ENCODE data around the gene HES2.
"Not testable (repeated sequence)": the region's sequence is repeated elsewhere in the genome, so short reads cannot be mapped to it uniquely, and the experiment has no call there.

The HES2 gene

DNA sequence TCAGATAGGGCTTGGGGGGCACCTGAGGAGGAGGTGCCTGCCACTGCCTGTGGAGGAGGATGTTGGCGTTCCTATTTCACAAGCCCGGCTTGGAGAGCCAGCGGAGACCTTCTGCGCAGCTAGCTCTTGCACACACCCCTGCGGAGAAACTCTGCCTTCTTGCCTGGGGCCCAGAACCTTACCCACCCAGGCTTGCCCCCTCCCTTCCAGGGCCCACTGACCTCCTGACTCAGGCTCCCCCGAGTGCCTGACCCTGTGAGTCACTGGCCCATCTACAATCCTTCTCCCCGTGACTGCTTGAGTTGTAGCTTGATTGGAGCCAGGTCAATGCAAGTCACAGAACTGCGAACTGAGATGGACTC is 3.4 kb downstream of the HES2 start:
- no peak for DNase-seq (ENCODE audit: low spot score)

DNA sequence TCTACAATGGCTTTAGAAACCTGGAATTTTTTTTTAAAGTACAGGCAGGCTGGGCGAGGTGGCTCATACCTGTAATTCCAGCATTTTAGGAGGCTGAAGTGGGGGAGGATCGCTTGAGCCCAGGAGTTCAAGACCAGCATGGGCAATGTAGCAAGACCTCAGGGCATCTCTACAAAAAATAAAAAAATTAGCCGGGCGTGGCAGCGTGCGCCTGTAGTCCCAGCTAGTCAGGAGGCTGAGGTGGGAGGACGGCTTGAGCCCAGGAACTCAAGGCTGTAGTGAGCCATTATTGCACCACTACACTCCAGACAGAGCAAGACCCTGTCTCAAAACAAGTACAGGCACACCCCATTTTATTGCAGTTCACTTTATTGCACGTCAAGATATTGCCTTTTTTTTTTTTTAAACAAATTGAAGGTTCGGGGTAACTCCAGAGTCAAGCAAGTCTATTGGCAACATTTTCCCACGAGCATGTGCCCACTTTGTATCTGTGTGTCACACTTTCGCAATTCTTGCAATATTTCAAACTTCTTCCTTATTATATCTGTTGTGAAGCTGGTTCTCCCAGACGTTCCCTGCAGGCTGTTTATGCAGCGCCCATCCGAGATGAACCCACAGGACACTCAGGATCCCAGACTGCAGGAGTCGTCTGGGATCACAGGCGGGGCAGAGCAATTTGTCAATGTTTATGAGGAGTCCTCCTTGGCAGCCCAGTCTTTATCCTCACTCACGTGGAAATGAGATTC is 4.7 kb downstream of the HES2 start:
- DNase-seq (ENCODE audit: low spot score), result no peak

DNA sequence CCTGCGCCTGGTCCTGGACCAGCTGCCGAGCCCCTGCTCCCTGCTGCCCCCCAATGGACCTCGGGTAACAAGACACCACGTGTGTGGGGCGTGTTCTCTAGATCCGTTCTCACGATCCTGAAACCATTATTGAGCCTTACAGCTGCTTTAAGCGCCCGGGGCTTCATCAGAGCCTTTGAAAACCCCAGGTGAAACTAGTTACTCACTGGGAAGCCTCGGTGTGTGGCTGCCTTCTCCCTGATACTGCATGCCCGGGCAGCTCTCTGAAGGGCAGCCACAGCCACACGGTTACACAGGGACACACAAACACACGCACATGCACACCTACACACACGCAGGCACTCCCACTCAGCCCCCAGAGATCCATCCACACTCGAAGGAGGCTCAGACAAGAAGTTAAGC is 5.3 kb downstream of the HES2 start:
- DNase-seq (ENCODE audit: low spot score), result peak; percentile 62

DNA sequence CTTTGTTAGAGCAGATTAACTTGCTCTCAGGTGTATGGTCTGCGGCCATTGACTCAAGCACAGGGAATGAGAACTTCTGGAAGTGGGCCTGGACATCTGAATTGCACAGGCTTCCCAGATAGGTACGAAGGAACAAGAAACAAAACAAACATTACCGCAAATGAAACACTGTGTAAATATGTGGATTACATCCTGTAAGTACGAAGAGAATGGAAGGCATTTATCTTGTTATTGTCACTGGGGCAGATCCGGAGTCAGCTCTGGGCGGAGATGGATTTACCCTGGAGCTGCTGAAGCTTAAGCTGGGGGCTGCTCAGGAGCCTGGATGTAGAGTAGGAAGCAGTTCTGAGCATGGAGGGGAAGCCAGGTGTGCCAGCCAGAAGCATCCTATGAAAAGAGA is 6.8 kb downstream of the HES2 start:
- DNase-seq (ENCODE audit: low spot score), result no peak

DNA sequence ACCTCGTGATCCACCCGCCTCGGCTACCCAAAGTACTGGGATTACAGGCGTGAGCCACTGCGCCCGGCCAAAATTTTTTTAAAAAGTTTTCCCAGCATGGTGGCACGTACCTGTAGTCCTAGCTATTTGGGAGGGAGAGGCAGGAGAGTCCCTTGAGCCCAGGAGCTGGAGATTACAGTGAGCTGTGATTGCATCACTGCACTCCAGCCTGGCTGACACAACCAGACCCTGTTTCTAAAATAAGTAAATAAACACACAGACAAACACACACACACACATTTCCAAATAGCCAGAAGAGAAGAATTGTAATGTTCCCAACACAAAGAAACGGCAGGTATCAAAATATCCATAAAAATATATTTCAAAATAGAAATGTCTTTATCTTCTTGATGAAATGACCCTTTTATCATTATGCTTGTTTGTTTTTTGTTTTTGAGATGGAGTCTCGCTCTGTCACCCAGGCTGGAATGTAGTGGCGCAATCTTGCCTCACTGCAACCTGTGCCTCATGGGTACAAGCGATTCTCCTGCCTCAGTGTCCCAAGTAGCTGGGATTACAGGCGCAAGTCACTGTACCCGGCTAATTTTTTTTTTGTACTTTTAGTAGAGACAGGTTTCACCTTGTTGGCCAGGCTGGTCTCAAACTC is 9.3 kb downstream of the HES2 start:
- DNase-seq (ENCODE audit: low spot score), result no peak

DNA sequence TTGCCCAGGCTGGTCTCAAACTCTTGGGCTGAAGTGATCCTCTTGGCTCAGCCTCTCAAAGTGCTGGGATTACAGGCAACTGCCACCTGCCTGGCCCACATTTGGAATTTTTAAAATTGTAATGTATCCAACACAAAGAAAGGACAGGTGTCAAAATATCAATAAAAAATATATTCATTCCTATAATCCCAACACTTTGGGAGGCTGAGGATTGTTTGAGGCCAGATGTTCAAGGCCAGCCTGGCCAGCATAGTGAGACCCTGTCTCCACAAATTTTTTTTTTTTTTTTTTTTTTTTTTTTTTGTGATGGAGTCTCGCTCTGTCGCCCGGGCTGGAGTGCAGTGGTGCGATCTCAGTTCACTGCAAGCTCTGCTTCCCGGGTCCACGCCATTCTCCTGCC is 10.0 kb downstream of the HES2 start:
- no peak for DNase-seq (ENCODE audit: low spot score)

DNA sequence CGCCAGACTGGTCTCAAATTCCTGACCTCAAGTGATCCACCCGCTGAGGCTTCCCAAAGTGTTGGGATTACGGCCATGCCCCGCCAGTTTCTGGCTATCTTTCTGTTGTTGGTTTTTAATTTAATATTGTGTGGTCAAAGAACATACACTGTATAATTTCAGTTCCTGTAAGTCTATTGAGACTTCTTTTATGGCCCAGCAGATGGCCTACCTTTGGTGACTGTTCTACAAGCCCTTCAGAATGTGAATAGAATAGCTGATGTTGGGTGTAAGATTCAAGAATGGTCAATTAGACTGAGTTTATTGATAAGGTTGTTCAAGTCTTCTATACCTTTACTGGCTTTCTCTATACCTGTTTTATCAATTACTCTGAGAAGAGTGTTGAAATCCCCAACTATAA is 10.7 kb downstream of the HES2 start:
- no peak for DNase-seq (ENCODE audit: low spot score)

DNA sequence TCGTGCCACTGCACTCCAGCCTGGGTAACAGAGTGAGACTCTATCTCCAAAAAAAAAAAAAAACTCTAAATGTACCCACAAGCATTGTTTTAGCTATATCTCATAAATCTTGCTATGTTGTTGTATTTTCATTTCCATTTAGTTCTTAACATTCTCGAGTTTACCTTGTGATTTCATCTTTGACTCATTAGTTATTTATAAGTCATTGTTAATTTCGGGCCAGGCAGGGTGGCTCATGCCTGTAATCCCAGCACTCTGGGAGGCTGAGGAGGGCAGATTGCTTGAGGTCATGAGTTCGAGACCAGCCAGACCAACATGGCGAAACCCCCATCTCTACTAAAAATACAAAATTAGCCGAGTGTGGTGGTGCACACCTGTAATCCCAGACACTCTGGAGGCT is 11.7 kb downstream of the HES2 start:
- DNase-seq (ENCODE audit: low spot score), result no peak

DNA sequence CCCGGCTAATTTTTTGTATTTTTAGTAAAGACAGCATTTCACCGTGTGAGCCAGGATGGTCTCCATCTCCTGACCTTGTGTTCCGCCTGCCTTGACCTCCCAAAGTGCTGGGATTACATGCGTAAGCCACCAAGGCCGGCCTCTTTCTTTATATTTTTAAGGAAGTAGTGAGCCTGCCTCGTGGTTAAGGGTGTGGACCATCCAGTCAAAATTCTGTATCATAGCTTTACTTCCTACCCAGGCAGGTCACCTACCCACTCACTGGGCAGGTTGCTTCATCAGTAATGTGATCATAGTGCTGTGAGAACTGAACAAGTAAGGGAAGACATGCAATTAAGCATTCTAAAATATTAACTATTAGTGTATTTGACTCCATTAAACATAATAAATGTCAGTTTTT is 18.0 kb downstream of the HES2 start:
- DNase-seq (ENCODE audit: low spot score), result no peak

DNA sequence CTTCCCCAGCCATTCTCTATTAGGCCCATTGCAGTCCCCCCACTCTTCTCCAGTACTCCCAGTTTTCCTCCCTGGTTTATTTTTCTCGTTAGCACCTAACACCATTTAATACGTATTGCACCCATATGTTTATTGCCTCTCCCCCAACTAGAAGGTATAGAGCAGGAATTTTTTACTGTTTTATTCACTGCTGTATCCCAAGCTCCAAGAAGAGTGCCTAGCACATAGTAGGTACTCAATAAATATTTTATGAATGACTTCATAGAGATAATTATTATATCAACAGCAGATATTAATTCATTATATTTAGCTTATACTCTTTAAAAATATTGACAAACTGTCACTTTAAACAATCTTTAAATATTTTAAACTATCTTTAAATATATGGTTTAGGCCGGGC is 20.4 kb downstream of the HES2 start:
- no peak for DNase-seq (ENCODE audit: low spot score)

DNA sequence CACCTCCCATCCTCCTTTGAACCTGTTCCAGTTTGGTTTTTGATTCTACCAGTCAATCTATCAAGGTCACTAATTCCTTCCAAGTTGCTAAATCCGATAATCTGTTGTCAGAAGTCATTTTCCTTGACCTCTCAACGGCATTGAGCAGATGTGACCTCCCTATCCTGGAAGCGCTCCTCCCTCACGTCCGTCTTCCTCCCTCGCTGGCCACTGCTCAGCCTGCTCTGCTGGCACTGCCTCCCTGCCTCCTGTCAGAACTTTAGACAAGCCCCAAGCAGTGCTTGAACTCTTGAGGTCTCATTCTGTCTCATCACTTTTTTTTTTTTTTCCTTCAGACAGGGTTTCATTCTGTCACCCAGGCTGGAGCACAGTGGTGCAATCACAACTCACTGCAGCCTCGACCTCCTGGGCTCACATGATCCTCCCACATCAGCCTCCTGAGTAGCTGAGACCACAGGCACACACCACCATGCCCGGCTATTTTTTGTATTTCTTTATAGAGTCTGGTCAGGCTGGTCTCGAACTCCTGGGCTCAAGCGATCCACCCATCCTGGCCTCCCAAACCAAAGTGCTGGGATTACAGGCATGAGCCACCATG is 21.8 kb downstream of the HES2 start:
- no peak for DNase-seq (ENCODE audit: low spot score)

DNA sequence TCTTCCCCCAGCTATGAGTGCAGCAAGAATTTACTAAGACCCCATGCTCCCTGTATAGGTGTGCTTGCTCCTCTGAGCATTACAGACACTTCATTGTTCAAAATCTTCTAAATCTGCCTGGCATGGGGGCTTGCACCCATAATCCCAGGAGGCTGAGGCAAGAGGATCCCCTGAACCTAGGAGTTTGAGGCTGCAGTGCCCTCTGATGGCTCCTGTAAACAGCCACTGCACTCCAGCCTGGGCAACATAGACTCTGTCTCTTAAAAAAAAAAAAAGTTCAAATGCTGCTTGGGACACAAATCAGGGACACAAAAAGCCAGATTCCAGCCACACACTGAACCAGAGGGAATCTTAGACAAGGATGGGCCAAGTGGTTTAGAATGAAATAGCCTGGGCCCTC is 22.7 kb downstream of the HES2 start:
- DNase-seq (ENCODE audit: low spot score), result no peak

DNA sequence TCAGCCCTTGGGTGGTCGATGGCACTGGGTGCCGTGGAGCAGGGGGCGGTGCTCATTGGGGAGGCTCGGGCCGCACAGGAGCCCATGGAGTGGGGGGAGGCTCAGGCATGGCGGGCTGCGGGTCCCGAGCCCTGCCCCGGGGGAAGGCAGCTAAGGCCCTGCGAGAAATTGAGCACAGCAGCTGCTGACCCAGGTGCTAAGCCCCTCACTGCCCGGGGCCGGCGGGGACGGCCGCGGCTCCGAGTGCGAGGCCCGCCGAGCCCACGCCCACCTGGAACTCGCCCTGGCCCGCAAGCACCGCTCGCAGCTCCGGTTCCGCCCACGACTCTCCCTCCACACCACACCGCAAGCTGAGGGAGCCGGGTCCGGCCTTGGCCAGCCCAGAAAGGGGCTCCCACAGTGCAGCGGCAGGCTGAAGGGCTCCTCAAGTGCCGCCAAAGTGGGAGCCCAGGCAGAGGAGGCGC is 23.9 kb downstream of the HES2 start:
- not testable (repeated sequence) for DNase-seq (ENCODE audit: low spot score)

DNA sequence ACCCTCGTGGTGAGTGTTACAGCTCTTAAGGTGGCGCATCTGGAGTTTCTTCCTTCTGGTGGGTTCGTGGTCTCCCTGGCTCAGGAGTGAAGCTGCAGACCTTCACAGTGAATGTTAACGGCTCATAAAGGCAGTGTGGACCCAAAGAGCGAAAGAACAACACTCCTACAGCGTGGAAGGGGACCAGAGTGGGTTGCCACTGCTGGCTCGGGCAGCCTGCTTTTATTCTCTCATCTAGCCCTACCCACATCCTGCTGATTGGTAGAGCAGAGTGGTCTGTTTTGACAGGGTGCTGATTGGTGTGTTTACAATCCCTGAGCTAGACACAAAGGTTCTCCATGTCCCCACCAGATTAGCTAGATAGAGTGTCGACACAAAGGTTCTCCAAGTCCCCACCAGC is 24.6 kb downstream of the HES2 start:
- DNase-seq (ENCODE audit: low spot score), result not testable (repeated sequence)

DNA sequence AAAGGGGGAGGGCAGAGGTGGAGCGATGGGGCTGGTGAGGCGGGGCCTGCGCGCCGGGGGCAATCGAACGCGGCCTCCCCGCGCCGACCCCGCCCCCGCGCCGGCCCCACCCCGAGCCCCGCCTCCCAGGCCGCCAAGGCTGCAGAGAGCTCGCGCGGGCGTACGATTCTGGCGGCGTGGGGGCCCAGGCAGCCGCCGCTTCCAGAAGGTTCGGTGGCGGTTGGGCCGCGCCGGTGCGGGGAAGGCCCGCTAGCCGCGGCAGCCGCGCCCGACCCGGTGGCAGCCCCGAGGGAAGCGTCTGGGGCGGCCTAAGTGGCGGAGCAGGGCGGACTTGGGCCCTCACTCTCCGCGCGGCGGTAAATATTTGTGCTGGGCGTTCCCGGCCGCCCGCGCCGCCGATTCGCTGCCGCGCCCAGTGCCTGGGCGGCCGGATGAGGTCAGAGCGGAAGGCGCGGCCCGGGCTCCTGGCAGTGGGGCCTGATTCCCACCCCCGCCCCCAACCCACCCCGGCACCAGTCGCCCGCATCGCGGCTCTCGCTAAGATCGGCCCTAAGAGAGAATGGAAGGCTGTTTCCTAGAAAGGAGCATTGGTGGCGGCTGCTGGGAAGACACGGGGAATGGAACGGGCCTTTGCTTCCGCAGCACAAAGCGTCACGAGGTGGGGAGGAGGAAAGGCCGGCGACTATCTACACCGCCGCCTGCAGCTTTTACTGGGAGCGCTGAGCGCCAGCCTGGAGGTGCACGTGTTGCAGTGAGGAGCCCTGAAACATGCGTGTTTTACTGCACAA is 26.1 kb downstream of the HES2 start, which contains the start of gene ACOT7:
Gene ACOT7 (minus strand): TSS at position 368 of the 788 bp plus-strand sequence. CDS start 368 bp downstream, outside the sequence.
- peak; percentile 98 for DNase-seq (ENCODE audit: low spot score)

DNA sequence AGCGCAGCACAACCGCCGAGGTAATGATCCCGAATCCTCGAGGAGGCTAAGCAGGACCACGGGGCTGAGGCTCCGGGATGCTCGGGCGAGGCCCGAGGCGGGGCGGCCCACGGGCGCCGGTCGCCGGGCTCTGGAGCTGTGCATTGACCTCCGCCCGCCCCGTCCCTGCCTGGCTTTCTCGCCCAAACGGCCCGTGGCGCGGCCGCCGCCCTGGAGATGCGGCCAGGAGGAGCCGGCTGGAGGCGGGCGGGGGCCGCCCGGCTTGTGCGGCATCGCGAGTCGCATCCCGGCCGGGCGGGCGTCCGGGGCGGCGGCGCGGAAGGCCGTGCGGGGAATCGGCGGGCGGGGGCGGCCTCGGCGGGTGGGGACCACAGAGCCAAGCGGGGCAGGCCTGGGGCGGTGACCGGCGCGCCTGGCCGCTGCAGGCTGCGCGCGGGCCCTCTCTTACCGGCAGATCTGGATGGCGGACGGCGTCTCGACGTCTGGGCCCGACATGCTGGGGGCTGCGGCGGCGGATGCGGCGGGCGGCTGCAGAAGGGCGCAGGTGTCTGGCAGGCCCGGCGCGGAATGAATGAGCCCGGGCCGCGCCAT is 26.8 kb downstream of the HES2 start:
- DNase-seq (ENCODE audit: low spot score), result peak; percentile 30

DNA sequence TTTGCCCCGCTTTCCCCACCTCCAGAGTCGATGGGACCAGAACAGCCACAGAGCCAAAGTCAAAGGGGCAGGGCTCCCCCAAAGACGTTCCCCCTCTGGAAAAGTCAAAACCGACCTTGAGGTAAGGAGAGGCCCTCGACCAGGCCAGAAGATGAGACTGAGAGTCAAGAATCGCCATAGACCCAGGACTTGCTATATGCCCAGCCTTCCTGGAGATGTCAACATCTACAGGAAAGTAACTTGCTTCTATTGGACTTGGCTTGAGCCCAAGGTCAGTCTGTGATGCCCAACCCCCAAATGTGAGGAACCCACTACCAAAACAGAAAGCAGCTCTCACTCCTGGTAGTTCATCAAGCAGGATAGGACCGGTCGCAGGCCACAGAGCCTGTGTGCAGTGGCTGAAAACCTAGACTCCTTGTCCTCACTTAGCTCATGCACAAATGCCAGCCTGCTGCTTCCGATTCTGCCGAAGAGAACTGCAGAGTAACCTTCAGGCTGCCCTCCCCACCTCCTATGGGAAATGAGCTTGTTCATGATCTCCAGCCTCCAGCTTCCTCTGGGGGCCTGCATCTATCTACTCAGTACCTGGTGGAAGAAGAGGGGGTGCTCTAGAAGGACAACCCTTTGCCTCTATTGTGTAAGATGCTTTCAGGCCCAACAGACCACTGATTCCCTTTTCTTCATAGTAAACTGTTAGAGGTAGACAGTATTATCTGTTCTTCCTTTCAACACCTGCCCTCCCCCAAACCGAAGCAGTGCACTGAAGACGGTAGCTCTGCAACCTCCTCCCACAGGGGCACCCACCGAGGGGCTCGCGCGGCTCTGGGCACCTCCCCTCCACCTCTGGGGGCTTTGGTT is 27.5 kb downstream of the HES2 start:
- DNase-seq (ENCODE audit: low spot score), result no peak

DNA sequence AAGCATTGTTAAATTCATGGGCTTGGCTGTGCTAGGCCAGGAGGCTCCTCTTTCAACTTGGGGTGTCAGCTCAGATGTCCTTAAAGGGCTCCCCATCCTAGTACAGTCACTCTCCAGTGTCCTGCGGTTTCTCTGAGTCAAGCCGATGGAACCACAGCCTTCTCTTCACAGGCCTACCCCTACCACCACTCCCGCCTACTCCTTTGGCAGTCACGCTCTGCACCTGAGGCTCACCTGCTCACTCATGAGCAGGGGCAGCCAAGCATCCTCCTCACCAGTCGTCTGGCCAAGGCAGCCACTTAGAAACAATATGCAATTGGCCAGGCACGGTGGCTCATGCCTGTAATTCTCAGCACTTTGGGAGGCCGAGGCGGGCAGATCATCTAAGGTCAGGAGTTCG is 29.7 kb downstream of the HES2 start:
- no peak for DNase-seq (ENCODE audit: low spot score)

DNA sequence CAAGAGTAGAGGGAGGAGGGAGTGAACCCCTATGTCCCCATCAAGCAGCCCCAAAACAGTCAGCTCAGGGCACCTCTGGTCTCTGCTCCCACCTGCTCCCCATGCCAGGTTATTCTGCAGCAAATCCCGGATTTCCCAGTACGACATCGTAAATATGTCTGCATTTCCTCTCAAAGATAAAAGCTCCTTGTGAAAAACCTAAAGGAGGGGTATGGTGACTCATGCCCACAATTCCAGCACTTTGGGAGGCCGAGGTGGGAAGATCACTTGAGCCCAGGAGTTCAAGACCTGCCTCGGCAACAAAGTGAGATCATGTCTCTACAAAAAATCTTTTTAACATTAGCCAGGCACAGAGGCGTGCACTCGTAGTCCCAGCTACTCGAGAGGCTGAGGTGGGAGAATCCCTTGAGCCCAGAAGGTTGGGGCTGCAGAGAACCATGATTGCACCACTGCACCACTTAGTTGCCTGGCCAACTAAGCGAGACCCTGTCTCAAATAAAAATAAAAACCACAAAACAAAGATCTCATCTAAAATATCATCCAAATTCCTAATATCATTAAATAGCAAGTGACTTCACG is 33.3 kb downstream of the HES2 start:
- no peak for DNase-seq (ENCODE audit: low spot score)

DNA sequence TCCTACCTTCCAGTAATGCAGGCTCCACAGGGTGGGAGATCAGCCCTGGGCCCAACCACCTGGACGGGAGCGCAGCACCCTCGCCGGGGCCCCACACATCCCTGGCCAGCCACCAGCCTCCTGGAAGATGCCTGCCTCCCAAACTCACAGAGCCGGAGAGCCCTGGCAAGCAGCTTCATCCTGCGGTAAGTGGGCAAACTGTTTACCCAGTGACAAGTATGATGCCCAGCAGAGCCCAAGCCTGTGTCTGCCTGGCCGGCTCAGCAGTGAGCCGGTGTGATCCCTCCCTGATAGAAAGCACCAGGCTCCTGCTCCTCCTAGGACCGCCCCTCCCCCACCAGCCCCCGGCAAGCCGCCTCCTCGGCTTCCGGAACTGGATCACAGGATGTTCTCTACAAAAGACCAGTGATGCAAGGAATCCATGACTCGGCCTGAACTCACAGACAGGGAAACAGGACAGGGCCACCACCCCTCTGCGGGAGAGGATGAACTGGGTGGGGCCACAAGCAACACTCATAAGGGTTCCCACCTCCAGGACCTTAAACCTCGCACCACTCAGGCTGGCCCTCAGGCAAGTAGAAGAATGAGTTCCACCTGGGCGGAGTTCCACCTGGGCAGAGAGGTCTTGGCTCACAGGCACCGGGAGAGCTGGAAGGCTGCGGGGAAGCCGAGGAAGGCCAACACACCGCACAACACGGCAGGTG is 34.1 kb downstream of the HES2 start:
- DNase-seq (ENCODE audit: low spot score), result peak; percentile 77

Measured in AG08395 (cell line).